Mammary epithelial cell (primary cell): ENCODE results near the gene FICD.

ENCODE experiments used
- CTCF ChIP-seq, 2 donors: IDR thresholded peaks in 1 of 2; conservative IDR thresholded peaks in 1 of 2; 2 replicates each; pipeline ENCODE4 v1.5.1; 2011 to 2012; ENCODE audit warnings: inconsistent platforms in 2 of 2, low read length in 2 of 2, mild to moderate bottlenecking in 2 of 2, control low read depth in 1 of 2, low read depth in 1 of 2; ENCODE audit not compliant: insufficient read depth in 1 of 2; ENCODE audit errors: extremely low read depth in 1 of 2
- EZH2 ChIP-seq: IDR thresholded peaks from 2 replicates; pipeline ENCODE4 v1.6.1; 2012; ENCODE audit warnings: low read length, inconsistent platforms, borderline replicate concordance

DNA sequence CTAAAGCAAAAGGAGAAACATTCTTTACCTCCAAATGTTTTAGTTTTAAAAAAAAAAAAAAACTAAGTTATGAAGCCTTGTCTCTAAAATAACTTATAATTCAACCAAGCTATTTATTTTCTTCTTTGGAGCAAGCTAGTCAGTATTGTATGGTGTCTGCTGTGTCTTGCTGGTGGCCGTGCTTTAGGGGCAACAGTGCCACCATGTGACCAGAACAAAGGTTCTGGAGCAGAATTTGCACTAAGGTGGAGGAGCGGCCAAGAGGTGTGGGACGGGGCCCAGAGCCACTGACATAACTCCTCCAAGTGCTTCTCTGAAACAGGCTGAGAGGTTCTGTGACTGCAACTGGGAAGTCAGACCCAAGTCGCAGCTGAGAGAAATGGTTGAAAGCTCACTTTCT is 4.5 kb downstream of the FICD start:
- TF ChIP-seq CTCF (conservative IDR thresholded peaks at IDR 0.05 in 1 of 2, IDR thresholded peaks at IDR 0.05 in 1 of 2; ENCODE audit: extremely low read depth in 1 of 2, insufficient read depth in 1 of 2, low read depth in 1 of 2, low read length in 2 of 2), result peak in 1 of 2 donors; percentile 25
- no peak for TF ChIP-seq EZH2
